ENCODE results near the gene NUPR1.

NUPR1 gene

DNA sequence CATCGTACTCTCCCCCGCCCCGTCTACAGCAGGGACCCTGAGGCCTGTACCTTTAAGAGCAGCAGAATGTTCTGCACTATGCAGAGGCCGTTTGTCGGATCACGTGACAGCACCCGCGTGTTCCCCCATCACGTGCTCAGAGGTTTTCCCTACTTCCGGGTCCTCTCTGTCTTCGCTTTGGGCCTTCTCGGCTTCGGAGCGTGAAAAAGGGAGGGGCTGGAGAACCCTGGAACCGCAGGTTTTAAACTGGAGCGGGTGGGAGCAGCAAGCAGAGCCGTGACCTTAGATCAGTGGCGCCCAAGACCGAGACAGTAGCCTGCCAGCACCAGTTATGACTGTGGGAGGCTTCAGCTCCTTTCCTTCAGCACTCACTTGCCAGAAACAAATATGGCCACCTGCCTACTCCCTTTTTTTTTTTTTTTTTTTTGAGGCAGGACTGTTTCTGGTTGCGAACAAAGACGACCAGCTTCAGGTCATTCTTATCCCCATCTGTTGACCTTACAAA, 46.8 kb downstream of the NUPR1 start, which contains the start of gene CLN3 (continued):
- TF ChIP-seq, protein P1, sequence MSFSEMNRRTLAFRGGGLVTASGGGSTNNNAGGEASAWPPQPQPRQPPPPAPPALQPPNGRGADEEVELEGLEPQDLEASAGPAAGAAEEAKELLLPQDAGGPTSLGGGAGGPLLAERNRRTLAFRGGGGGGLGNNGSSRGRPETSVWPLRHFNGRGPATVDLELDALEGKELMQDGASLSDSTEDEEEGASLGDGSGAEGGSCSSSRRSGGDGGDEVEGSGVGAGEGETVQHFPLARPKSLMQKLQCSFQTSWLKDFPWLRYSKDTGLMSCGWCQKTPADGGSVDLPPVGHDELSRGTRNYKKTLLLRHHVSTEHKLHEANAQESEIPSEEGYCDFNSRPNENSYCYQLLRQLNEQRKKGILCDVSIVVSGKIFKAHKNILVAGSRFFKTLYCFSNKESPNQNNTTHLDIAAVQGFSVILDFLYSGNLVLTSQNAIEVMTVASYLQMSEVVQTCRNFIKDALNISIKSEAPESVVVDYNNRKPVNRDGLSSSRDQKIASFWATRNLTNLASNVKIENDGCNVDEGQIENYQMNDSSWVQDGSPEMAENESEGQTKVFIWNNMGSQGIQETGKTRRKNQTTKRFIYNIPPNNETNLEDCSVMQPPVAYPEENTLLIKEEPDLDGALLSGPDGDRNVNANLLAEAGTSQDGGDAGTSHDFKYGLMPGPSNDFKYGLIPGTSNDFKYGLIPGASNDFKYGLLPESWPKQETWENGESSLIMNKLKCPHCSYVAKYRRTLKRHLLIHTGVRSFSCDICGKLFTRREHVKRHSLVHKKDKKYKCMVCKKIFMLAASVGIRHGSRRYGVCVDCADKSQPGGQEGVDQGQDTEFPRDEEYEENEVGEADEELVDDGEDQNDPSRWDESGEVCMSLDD (tag by site-specific recombination; IDR thresholded peaks at IDR 0.05), result no peak
- no peak for TF ChIP-seq ZNF473 (tag by site-specific recombination; IDR thresholded peaks at IDR 0.05)
- peak; percentile 97 for TF ChIP-seq ZBTB17 (tag by site-specific recombination; IDR thresholded peaks at IDR 0.05)
- TF ChIP-seq KLF16 (tag by site-specific recombination; IDR thresholded peaks at IDR 0.05), result peak; percentile 30; the same call in 1 of the 2 replicates
- no peak for TF ChIP-seq ZNF19 (tag by site-specific recombination; IDR thresholded peaks at IDR 0.05; ENCODE audit: low read depth)
- TF ChIP-seq, protein P2, sequence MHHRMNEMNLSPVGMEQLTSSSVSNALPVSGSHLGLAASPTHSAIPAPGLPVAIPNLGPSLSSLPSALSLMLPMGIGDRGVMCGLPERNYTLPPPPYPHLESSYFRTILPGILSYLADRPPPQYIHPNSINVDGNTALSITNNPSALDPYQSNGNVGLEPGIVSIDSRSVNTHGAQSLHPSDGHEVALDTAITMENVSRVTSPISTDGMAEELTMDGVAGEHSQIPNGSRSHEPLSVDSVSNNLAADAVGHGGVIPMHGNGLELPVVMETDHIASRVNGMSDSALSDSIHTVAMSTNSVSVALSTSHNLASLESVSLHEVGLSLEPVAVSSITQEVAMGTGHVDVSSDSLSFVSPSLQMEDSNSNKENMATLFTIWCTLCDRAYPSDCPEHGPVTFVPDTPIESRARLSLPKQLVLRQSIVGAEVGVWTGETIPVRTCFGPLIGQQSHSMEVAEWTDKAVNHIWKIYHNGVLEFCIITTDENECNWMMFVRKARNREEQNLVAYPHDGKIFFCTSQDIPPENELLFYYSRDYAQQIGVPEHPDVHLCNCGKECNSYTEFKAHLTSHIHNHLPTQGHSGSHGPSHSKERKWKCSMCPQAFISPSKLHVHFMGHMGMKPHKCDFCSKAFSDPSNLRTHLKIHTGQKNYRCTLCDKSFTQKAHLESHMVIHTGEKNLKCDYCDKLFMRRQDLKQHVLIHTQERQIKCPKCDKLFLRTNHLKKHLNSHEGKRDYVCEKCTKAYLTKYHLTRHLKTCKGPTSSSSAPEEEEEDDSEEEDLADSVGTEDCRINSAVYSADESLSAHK (tag by site-specific recombination; IDR thresholded peaks at IDR 0.05), result 0 out of 2 replicates have a peak, but pooled peaks have one; percentile 27
- TF ChIP-seq BCL11B (tag by site-specific recombination; IDR thresholded peaks at IDR 0.05; ENCODE audit: low read depth), result no peak
- TF ChIP-seq SP3 (tag by site-specific recombination; IDR thresholded peaks at IDR 0.05), result peak; percentile 81
- no peak for TF ChIP-seq SCRT2 (tag by site-specific recombination; IDR thresholded peaks at IDR 0.05)
- TF ChIP-seq ZNF423 (tag by site-specific recombination; IDR thresholded peaks at IDR 0.05), result no peak
- no peak for TF ChIP-seq ZNF302 (tag by site-specific recombination; IDR thresholded peaks at IDR 0.05; ENCODE audit: low read depth)
- peak; percentile 22; the same call in 1 of the 2 replicates for TF ChIP-seq ZNF433 (tag by site-specific recombination; IDR thresholded peaks at IDR 0.05; ENCODE audit: low read depth)
- peak; percentile 62; the same call in 1 of the 2 replicates for TF ChIP-seq ZBTB21 (tag by site-specific recombination; IDR thresholded peaks at IDR 0.05)
- no peak for TF ChIP-seq ZNF785 (tag by site-specific recombination; IDR thresholded peaks at IDR 0.05)
- TF ChIP-seq ZNF777 (tag by site-specific recombination; IDR thresholded peaks at IDR 0.05; ENCODE audit: borderline replicate concordance), result no peak
- TF ChIP-seq, protein P3, sequence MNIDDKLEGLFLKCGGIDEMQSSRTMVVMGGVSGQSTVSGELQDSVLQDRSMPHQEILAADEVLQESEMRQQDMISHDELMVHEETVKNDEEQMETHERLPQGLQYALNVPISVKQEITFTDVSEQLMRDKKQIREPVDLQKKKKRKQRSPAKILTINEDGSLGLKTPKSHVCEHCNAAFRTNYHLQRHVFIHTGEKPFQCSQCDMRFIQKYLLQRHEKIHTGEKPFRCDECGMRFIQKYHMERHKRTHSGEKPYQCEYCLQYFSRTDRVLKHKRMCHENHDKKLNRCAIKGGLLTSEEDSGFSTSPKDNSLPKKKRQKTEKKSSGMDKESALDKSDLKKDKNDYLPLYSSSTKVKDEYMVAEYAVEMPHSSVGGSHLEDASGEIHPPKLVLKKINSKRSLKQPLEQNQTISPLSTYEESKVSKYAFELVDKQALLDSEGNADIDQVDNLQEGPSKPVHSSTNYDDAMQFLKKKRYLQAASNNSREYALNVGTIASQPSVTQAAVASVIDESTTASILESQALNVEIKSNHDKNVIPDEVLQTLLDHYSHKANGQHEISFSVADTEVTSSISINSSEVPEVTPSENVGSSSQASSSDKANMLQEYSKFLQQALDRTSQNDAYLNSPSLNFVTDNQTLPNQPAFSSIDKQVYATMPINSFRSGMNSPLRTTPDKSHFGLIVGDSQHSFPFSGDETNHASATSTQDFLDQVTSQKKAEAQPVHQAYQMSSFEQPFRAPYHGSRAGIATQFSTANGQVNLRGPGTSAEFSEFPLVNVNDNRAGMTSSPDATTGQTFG (tag by site-specific recombination; IDR thresholded peaks at IDR 0.05; ENCODE audit: borderline replicate concordance), result no peak
- TF ChIP-seq ZNF16 (tag by site-specific recombination; IDR thresholded peaks at IDR 0.05; ENCODE audit: low read depth), result no peak
- TF ChIP-seq ZNF24 (tag by site-specific recombination; IDR thresholded peaks at IDR 0.05), result peak; percentile 96
- TF ChIP-seq ZNF202 (tag by site-specific recombination; IDR thresholded peaks at IDR 0.05; ENCODE audit: borderline replicate concordance), result no peak
- no peak for TF ChIP-seq ZNF114 (tag by site-specific recombination; IDR thresholded peaks at IDR 0.05)
- TF ChIP-seq, protein P4, sequence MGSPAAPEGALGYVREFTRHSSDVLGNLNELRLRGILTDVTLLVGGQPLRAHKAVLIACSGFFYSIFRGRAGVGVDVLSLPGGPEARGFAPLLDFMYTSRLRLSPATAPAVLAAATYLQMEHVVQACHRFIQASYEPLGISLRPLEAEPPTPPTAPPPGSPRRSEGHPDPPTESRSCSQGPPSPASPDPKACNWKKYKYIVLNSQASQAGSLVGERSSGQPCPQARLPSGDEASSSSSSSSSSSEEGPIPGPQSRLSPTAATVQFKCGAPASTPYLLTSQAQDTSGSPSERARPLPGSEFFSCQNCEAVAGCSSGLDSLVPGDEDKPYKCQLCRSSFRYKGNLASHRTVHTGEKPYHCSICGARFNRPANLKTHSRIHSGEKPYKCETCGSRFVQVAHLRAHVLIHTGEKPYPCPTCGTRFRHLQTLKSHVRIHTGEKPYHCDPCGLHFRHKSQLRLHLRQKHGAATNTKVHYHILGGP (tag by site-specific recombination; IDR thresholded peaks at IDR 0.05), result no peak
- no peak for TF ChIP-seq ZNF404 (tag by site-specific recombination; IDR thresholded peaks at IDR 0.05)
- 0 out of 2 replicates have a peak, but pooled peaks have one; percentile 27 for TF ChIP-seq ZNF610 (tag by site-specific recombination; IDR thresholded peaks at IDR 0.05; ENCODE audit: borderline replicate concordance)
- TF ChIP-seq ZNF596 (tag by site-specific recombination; IDR thresholded peaks at IDR 0.05), result no peak
- TF ChIP-seq ZNF626 (tag by site-specific recombination; IDR thresholded peaks at IDR 0.05), result no peak
- no peak for TF ChIP-seq IKZF3 (tag by site-specific recombination; IDR thresholded peaks at IDR 0.05)
- no peak for TF ChIP-seq ZNF658 (tag by site-specific recombination; IDR thresholded peaks at IDR 0.05)
- TF ChIP-seq KLF10 (tag by site-specific recombination; IDR thresholded peaks at IDR 0.05), result no peak
- TF ChIP-seq ZFHX2 (tag by site-specific recombination; conservative IDR thresholded peaks at IDR 0.05), result 0 out of 2 replicates have a peak, but pooled peaks have one; percentile 19
- TF ChIP-seq ZNF560 (tag by site-specific recombination; IDR thresholded peaks at IDR 0.05; ENCODE audit: borderline replicate concordance), result no peak

Data from HEK293 (cell line).